ENCODE results near the gene HDDC2.

HDDC2 gene

GRCh38 chr6:125307150-125307838 lies 5.5 kb upstream of the HDDC2 start:
- no peak for TF ChIP-seq CTCF (IDR thresholded peaks at IDR 0.05)
- no peak for DNase-seq (ENCODE audit: low spot score)
- no peak overlapping the region for H3K4me3 ChIP-seq
- H3K27ac ChIP-seq: no peak overlapping the region

GRCh38 chr6:125306756-125307149 lies 5.0 kb upstream of the HDDC2 start:
- TF ChIP-seq CTCF (IDR thresholded peaks at IDR 0.05): no peak
- Histone ChIP-seq H3K27ac (no peak overlapping the region), H3K4me3 (no peak overlapping the region)
- no peak for DNase-seq (ENCODE audit: low spot score)

GRCh38 chr6:125304970-125305660 lies 3.3 kb upstream of the HDDC2 start:
- no peak for TF ChIP-seq CTCF (IDR thresholded peaks at IDR 0.05)
- H3K4me3 ChIP-seq: no peak overlapping the region
- no peak overlapping the region for H3K27ac ChIP-seq
- no peak for DNase-seq (ENCODE audit: low spot score)

GRCh38 chr6:125303512-125303854 lies 1.7 kb upstream of the HDDC2 start:
- no peak for TF ChIP-seq CTCF (IDR thresholded peaks at IDR 0.05)
- H3K4me3 ChIP-seq: no peak overlapping the region
- DNase-seq (ENCODE audit: low spot score): no peak
- no peak overlapping the region for H3K27ac ChIP-seq

GRCh38 chr6:125302840-125303511 lies 1.2 kb upstream of the HDDC2 start:
- no peak overlapping the region for H3K27ac ChIP-seq
- H3K4me3 ChIP-seq: no peak overlapping the region
- no peak for DNase-seq (ENCODE audit: low spot score)
- no peak for TF ChIP-seq CTCF (IDR thresholded peaks at IDR 0.05)

- TF ChIP-seq CTCF (IDR thresholded peaks at IDR 0.05): no peak
- no peak for DNase-seq (ENCODE audit: low spot score)
- H3K4me3 ChIP-seq: peak overlapping the region; percentile 94
Observed at GRCh38 chr6:125300992-125301434, 754 bp downstream of the HDDC2 start.

More at GRCh38 chr6:125300992-125301434, 754 bp downstream of the HDDC2 start:
- peak overlapping the region; percentile 60 to 97 for H3K27ac ChIP-seq
